Astrocyte (in vitro differentiated cells and primary cell): ENCODE measurements around the gene NKIRAS1.

Experiments
- CTCF ChIP-seq: IDR thresholded peaks from 2 replicates; pipeline ENCODE4 v1.5.1; 2011; ENCODE audit warnings: low read depth, mild to moderate bottlenecking, inconsistent platforms, low read length, moderate library complexity; ENCODE audit not compliant: insufficient read depth
- EZH2 ChIP-seq: IDR thresholded peaks from 2 replicates; pipeline ENCODE4 v1.6.1; 2012; ENCODE audit warnings: mild to moderate bottlenecking, low read length, inconsistent platforms; ENCODE audit not compliant: insufficient read depth

DNA sequence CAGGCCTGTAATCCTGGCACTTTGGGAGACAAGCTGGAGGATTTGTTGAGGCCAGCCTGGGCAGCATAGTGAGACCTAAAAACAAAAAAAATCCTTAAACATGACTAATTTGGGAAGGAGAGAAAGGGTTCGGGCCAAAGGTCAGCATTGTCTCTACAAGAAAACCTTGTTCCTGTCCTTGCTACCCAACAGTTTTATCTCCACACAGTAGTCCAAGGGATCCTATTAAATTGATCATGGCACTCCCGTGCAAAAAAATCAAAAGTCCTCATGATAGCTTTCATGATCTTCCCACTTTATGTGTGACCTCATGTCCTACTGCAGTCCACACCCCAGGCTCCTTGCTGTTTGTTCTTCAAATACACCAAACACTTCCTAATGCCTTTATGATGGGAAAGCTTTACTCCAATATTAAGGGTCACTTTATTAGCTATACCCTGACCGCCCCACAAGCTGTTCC lies 4.3 kb upstream of the NKIRAS1 start:
- TF ChIP-seq CTCF (no peak), EZH2 (no peak)
